OCI-LY3 (cell line): ENCODE data around the gene SLC12A7.

ENCODE experiments used
- CTCF ChIP-seq: fragments of 200-600, 300-600 bp; sonication (generic); IDR thresholded peaks from 2 replicates; pipeline ENCODE4 v1.5.1; 2014; ENCODE audit warnings: antibody characterized with exemption, low read length, low read depth
- EZH2phosphoT487 ChIP-seq: fragments of 200-600 bp; shearing (Covaris generic); IDR thresholded peaks from 2 replicates; pipeline ENCODE4 v1.6.1; 2018; ENCODE audit warnings: antibody characterized with exemption, mixed run types, low read depth

- TF ChIP-seq CTCF: no peak
- no peak for TF ChIP-seq EZH2phosphoT487
Observed at GRCh38 chr5:1100664-1101574, 10.9 kb downstream of the SLC12A7 start.
